ENCODE measurements around the gene PRM3. TPM values are rescaled to one million over a fixed set of nuclear protein-coding genes. Genes with fewer than 3 reads are reported as not detected.

PRM3 gene
- total RNA-seq, 2 donors from 2014 or later = not detected

DNA sequence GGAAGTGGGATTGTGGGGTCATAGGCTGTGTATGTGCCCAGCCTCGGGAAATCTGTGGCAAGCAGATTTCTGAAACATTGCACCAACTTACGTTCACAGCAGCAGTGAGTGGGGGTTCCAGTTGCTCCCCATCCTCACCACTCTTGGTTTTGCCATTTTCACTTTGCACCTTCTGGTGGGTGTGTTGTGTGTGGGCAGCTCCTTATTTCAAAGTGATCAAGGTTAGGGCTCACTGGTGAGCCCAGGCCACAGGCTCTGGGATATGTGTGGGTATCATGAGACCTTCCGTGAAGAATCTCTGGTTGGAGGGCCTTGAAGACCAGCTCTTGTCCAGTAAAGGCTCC is 37.2 kb upstream of the PRM3 start:
- H3K4me3 Mint-ChIP-seq = peak overlapping the region; percentile 61 to 67
- ATAC-seq (replicated peaks in 1 of 2) (no peak), DNase-seq (no peak)
- H3K9me3 Mint-ChIP-seq = no peaks in the 10 kb centered on the region
- no peak overlapping the region for H3K27ac Mint-ChIP-seq
- H3K4me1 Mint-ChIP-seq (ENCODE audit: low read depth) = peaks cover 62% of the 10 kb centered on the region
- no peaks in the 10 kb centered on the region for H3K27me3 Mint-ChIP-seq (ENCODE audit: low read depth)
- H3K36me3 Mint-ChIP-seq (ENCODE audit: insufficient read depth in 2 of 2) = no peaks in the 10 kb centered on the region

GRCh38 chr16:11309895-11310633 is 36.6 kb upstream of the PRM3 start:
- H3K27ac Mint-ChIP-seq = no peak overlapping the region
- no peaks in the 10 kb centered on the region for H3K36me3 Mint-ChIP-seq (ENCODE audit: insufficient read depth in 2 of 2)
- no peaks in the 10 kb centered on the region for H3K9me3 Mint-ChIP-seq
- peaks cover 62% of the 10 kb centered on the region for H3K4me1 Mint-ChIP-seq (ENCODE audit: low read depth)
- DNase-seq (no peak), ATAC-seq (replicated peaks in 1 of 2) (no peak)
- H3K4me3 Mint-ChIP-seq = peak overlapping the region; percentile 61 to 67
- H3K27me3 Mint-ChIP-seq (ENCODE audit: low read depth) = no peaks in the 10 kb centered on the region

- DNase-seq (no peak), ATAC-seq (replicated peaks in 1 of 2) (no peak)
- Mint-ChIP-seq H3K4me3 (no peak overlapping the region), H3K36me3 (ENCODE audit: insufficient read depth in 2 of 2) (no peaks in the 10 kb centered on the region), H3K27me3 (ENCODE audit: low read depth) (no peaks in the 10 kb centered on the region), H3K4me1 (ENCODE audit: low read depth) (peaks cover 55% of the 10 kb centered on the region), H3K9me3 (no peaks in the 10 kb centered on the region), H3K27ac (no peak overlapping the region)
These were observed 35.3 kb upstream of the PRM3 start for GRCh38 chr16:11308493-11309283.

DNA sequence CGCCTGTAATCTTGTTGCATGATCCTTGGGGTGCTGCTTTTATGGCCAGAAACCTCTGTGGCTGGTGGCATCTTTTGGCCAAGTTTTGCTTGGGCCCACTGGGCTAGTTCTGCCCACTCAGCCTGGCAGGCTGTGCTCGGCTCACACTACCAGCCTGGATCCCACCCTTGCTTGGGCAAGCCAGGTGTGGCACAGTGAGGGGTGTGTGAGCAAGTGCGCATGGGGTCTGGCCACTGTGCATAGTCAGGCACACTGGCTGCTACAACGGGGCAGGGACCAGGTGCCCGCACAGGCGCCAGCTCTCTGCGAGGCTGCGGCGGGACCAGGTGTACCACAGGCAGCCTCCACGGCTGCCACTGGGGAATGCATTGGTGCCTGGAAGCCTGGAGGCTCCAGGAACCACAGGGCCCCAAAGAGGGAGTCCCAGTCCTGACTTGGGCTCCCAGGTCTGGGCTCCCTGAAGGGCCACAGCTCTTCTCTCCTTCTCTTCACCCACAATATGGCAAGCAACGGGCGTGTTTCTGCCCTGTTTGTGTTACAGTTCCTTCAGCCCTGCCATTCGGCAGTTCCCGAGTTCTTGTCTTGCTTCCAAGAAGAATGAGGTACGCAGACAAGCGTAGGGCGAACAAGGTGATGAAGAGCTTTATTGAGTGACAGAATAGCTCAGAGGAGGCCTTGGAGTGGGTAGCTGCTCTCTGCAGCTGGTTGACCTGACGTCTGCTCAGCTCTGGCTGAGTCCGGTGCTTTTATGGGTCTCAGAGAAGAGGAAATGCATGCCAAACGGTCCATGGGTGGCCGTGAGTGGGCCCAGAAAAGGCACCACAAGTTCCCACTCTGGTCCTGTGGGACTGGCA is 34.4 kb upstream of the PRM3 start:
- Mint-ChIP-seq H3K4me1 (ENCODE audit: low read depth) (peaks cover 47% of the 10 kb centered on the region), H3K4me3 (no peak overlapping the region), H3K36me3 (ENCODE audit: insufficient read depth in 2 of 2) (no peaks in the 10 kb centered on the region), H3K9me3 (no peaks in the 10 kb centered on the region), H3K27me3 (ENCODE audit: low read depth) (no peaks in the 10 kb centered on the region), H3K27ac (no peak overlapping the region)
- ATAC-seq (replicated peaks in 1 of 2) (no peak), DNase-seq (no peak)

DNA sequence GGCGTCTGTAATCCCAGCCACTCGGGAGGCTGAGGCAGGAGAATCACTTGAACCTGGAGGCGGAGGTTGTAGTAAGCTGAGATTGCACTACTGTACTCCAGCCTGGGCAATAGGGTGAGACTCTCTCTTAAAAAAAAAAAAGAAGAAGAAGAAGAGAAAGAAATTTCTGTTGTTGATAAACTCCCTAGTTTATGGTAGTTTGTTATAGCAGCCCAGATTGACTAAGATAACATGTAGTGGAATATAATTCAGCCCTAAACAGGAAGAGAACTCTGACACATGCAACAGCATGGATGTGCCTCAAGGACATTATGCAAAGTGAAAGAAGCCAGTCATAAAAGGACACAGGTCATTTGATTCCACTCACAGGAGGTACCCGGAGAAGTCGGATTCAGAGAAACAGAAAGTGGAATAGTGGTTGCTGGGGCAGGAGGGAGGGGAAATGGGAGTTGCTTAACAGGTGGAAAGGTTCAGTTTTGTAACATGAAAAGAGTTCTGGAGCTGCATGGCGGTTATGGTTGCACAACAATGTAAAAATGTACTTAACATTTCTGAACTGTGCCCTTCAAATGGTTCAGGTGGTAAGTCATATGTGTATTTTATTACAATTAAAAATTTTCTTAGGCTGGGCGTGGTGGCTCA is 33.7 kb upstream of the PRM3 start:
- no peak overlapping the region for H3K4me3 Mint-ChIP-seq

GRCh38 chr16:11306381-11306780 is 33.0 kb upstream of the PRM3 start:
- H3K36me3 Mint-ChIP-seq (ENCODE audit: insufficient read depth in 2 of 2) = no peaks in the 10 kb centered on the region
- no peaks in the 10 kb centered on the region for H3K9me3 Mint-ChIP-seq
- no peak overlapping the region for H3K27ac Mint-ChIP-seq
- H3K4me3 Mint-ChIP-seq = no peak overlapping the region
- DNase-seq (no peak), ATAC-seq (replicated peaks in 1 of 2) (no peak)
- no peaks in the 10 kb centered on the region for H3K27me3 Mint-ChIP-seq (ENCODE audit: low read depth)
- peaks cover 32% of the 10 kb centered on the region for H3K4me1 Mint-ChIP-seq (ENCODE audit: low read depth)

More for the DNA sequence above, 33.7 kb upstream of the PRM3 start:
- peaks cover 40% of the 10 kb centered on the region for H3K4me1 Mint-ChIP-seq (ENCODE audit: low read depth)
- no peak overlapping the region for H3K27ac Mint-ChIP-seq
- no peaks in the 10 kb centered on the region for H3K27me3 Mint-ChIP-seq (ENCODE audit: low read depth)
- peak in 1 of 2 donors; percentile 48 for ATAC-seq (replicated peaks in 1 of 2)
- no peaks in the 10 kb centered on the region for H3K36me3 Mint-ChIP-seq (ENCODE audit: insufficient read depth in 2 of 2)
- H3K9me3 Mint-ChIP-seq = no peaks in the 10 kb centered on the region
- peak in 1 of 2 donors; percentile 25 for DNase-seq

- H3K9me3 Mint-ChIP-seq = no peaks in the 10 kb centered on the region
- no peaks in the 10 kb centered on the region for H3K27me3 Mint-ChIP-seq (ENCODE audit: low read depth)
- no peak overlapping the region for H3K27ac Mint-ChIP-seq
- H3K4me1 Mint-ChIP-seq (ENCODE audit: low read depth) = peaks cover 26% of the 10 kb centered on the region
- no peak for DNase-seq
- no peak overlapping the region for H3K4me3 Mint-ChIP-seq
- ATAC-seq (replicated peaks in 1 of 2) = no peak
- no peaks in the 10 kb centered on the region for H3K36me3 Mint-ChIP-seq (ENCODE audit: insufficient read depth in 2 of 2)
These were observed 30.1 kb upstream of the PRM3 start for GRCh38 chr16:11303405-11304138.

- no peaks in the 10 kb centered on the region for H3K27me3 Mint-ChIP-seq (ENCODE audit: low read depth)
- no peak overlapping the region for H3K27ac Mint-ChIP-seq
These were observed 29.5 kb upstream of the PRM3 start for GRCh38 chr16:11302977-11303376.

DNA sequence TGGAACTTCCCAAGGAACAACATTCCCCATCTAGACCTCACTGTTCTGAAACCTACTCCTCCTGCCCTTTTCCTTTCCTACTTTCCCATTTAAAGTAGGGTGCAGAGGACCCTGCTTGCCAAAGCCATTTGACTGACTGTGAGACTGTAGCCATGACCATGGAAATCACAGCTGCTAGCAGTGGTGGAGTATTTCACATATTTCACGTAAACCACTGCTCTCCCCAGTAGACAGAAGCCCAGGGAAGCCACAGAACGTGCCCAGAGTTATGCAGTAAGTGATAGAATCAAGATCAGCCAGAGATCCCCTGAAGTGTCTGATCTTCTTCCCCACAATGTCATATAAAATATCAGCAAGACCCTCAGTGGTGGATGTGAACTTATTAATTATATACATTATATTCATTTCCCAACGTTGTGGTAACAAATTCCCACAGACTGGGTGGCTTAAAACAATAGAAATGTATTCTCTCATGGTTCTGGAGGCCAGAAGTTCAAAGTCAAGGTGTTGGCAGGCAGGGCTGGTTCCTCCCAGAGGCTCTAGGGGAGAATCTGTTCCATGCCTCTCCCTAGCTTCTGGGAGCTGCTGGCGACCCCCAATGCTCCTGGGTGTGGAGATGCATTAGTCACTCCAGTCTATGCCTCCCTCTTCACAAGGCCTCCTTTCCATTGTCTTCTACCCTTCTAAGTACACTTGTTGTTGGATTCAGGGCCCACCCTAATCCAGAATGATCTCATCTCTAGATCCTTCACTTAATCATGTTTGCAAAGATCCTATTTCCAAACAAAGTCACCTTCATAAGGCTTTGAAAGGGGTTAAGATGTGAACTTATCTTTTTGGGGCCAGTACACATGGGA is 28.4 kb upstream of the PRM3 start:
- no peaks in the 10 kb centered on the region for H3K27me3 Mint-ChIP-seq (ENCODE audit: low read depth)
- H3K36me3 Mint-ChIP-seq (ENCODE audit: insufficient read depth in 2 of 2) = no peaks in the 10 kb centered on the region
- no peaks in the 10 kb centered on the region for H3K9me3 Mint-ChIP-seq
- peaks cover 33% of the 10 kb centered on the region for H3K4me1 Mint-ChIP-seq (ENCODE audit: low read depth)
- H3K4me3 Mint-ChIP-seq = no peak overlapping the region
- DNase-seq = no peak
- ATAC-seq (replicated peaks in 1 of 2) = no peak
- H3K27ac Mint-ChIP-seq = no peak overlapping the region

More at GRCh38 chr16:11302977-11303376, 29.5 kb upstream of the PRM3 start:
- Mint-ChIP-seq H3K36me3 (ENCODE audit: insufficient read depth in 2 of 2) (no peaks in the 10 kb centered on the region), H3K4me3 (no peak overlapping the region), H3K9me3 (no peaks in the 10 kb centered on the region), H3K4me1 (ENCODE audit: low read depth) (peaks cover 29% of the 10 kb centered on the region)
- no peak for DNase-seq
- ATAC-seq (replicated peaks in 1 of 2) = no peak

DNA sequence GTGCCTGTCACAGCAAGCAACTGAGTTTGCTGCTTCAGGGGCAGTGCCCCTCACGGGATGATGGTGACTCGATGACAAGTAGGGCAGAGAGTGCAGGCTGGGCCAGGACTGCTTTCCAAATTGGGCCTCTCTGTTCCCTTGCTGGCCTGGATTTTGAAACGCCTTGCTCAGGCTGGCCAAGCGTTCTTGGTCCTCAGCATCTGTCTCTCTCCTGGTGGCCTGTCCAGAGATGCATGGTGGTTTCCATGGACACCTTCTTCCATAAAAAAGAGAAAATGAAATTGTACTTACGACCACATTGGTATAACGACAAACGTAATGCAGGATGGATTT is 27.1 kb upstream of the PRM3 start:
- H3K4me1 Mint-ChIP-seq (ENCODE audit: low read depth) = peaks cover 38% of the 10 kb centered on the region
- no peak for ATAC-seq (replicated peaks in 1 of 2)
- no peaks in the 10 kb centered on the region for H3K27me3 Mint-ChIP-seq (ENCODE audit: low read depth)
- no peaks in the 10 kb centered on the region for H3K36me3 Mint-ChIP-seq (ENCODE audit: insufficient read depth in 2 of 2)
- no peak overlapping the region for H3K4me3 Mint-ChIP-seq
- H3K27ac Mint-ChIP-seq = no peak overlapping the region
- no peak for DNase-seq
- H3K9me3 Mint-ChIP-seq = no peaks in the 10 kb centered on the region

DNA sequence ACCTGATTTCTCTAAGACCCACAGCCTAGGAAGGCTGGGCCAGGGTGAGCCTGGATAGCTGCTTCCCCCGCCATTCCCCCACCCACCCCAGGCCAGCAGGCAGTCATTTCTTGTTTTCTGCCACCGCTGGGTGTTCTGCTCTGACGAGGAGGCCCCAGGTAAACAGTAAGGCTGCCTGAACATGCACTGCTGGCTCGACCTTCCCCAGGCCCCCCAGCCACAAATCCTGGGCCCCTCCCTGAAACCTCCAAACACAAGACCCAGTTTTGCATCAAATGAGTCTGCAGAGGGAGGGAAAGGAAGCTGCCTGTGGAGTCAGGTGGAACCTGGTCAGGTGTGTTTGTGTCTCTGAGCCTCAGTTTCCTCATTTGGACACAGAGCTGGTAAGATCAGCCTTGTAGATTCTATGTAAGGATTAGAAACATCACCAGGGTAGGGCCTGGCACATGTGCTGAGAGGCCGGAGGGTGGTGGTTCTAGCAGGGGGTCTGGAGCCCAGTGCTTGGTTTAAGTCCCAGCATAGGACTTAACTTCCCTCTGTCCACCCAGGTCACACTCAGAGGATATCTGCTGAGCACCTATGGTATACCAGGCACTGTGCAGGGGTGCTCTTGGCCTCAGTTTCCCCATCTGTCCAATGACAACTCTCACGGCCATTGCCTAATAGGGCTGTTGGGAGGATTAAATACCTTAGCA is 26.6 kb upstream of the PRM3 start:
- no peak overlapping the region for H3K27ac Mint-ChIP-seq
- no peaks in the 10 kb centered on the region for H3K27me3 Mint-ChIP-seq (ENCODE audit: low read depth)
- H3K4me3 Mint-ChIP-seq = no peak overlapping the region
- peaks cover 38% of the 10 kb centered on the region for H3K4me1 Mint-ChIP-seq (ENCODE audit: low read depth)
- H3K36me3 Mint-ChIP-seq (ENCODE audit: insufficient read depth in 2 of 2) = no peaks in the 10 kb centered on the region
- DNase-seq = no peak
- no peak for ATAC-seq (replicated peaks in 1 of 2)
- no peaks in the 10 kb centered on the region for H3K9me3 Mint-ChIP-seq

All from activated T-cell treated with anti-CD3 and anti-CD28 coated beads, Interleukin-2, amount 50 U/mL, for 72 hours (primary cell).